ENCODE data around the gene ADRA2B. TPM values are rescaled to one million over a fixed set of nuclear protein-coding genes. Genes with fewer than 3 reads are reported as not detected.

Gene ADRA2B
- total RNA-seq, 4 donors from 2014 or later, result 0.33 to 4.6 (median 1.4) TPM

- no peak for TF ChIP-seq CTCF (IDR thresholded peaks at IDR 0.05; ENCODE audit: low read depth)
These were observed 8.7 kb downstream of the ADRA2B start for GRCh38 chr2:96107708-96108065.

- no peak for TF ChIP-seq CTCF (IDR thresholded peaks at IDR 0.05; ENCODE audit: low read depth)
These were observed 9.2 kb downstream of the ADRA2B start for GRCh38 chr2:96106991-96107707.

- TF ChIP-seq CTCF (IDR thresholded peaks at IDR 0.05; ENCODE audit: low read depth), result no peak
These were observed 10.2 kb downstream of the ADRA2B start for GRCh38 chr2:96105994-96106715.

GRCh38 chr2:96105152-96105915 lies 11.0 kb downstream of the ADRA2B start:
- TF ChIP-seq CTCF (IDR thresholded peaks at IDR 0.05; ENCODE audit: low read depth), result no peak

- no peak for TF ChIP-seq CTCF (IDR thresholded peaks at IDR 0.05; ENCODE audit: low read depth)
These were observed 11.9 kb downstream of the ADRA2B start for GRCh38 chr2:96104487-96104861.

- no peak for TF ChIP-seq CTCF (IDR thresholded peaks at IDR 0.05; ENCODE audit: low read depth)
These were observed 12.4 kb downstream of the ADRA2B start for GRCh38 chr2:96103761-96104486.
